A673 (cell line): ENCODE data around the gene TCF7L1. TPM values are rescaled to one million over a fixed set of nuclear protein-coding genes. Genes with fewer than 3 reads are reported as not detected.

Experiments
- BruUV-seq: library from RNA; stranded (reverse); fragments of 400-500 nt; replicated peaks from 2 replicates; lab custom pipeline; 2021; lab: Mats Ljungman, UMichigan
- CTCF ChIA-PET: fragments of 300-600 bp; sonication (Branson Sonifier 250); formaldehyde crosslinking; loops from one replicate; lab custom pipeline; 2022; ENCODE audit warnings: antibody characterized with exemption; lab: Charles Lee
- POLR2A ChIA-PET: fragments of 300-600 bp; sonication (Branson Sonifier 250); formaldehyde crosslinking; loops from one replicate; lab custom pipeline; 2022; ENCODE audit warnings: antibody characterized with exemption; ENCODE audit not compliant: low non-redundant PET; lab: Charles Lee
- DNase-seq: peaks from one replicate; pipeline ENCODE4 v3.0.0-alpha.2; 2015; ENCODE audit warnings: low spot score
- H3K27ac ChIP-seq: fragments of 200-600 bp; sonication (generic); 2 replicates; pipeline ENCODE4 v1.5.1; 2016; ENCODE audit warnings: mixed run types, low read depth, mild to moderate bottlenecking, mixed read lengths, antibody characterized with exemption, low read length; ENCODE audit not compliant: poor library complexity, severe bottlenecking
- H3K27me3 ChIP-seq: fragments of 200-600 bp; sonication (generic); replicated peaks from 2 replicates; pipeline ENCODE4 v1.6.1; 2017; ENCODE audit warnings: mixed run types, low read depth, mild to moderate bottlenecking, mixed read lengths, antibody characterized with exemption, low read length; ENCODE audit not compliant: insufficient read depth, poor library complexity
- H3K36me3 ChIP-seq: fragments of 200-600 bp; sonication (generic); 2 replicates; pipeline ENCODE4 v1.6.1; 2016; ENCODE audit warnings: mixed run types, mild to moderate bottlenecking, mixed read lengths, antibody characterized with exemption, low read length; ENCODE audit not compliant: insufficient read depth, poor library complexity, severe bottlenecking
- H3K4me1 ChIP-seq: fragments of 200-600 bp; sonication (generic); 2 replicates; pipeline ENCODE4 v1.6.1; 2017; ENCODE audit warnings: mixed run types, mild to moderate bottlenecking, mixed read lengths, antibody characterized with exemption, low read length; ENCODE audit not compliant: insufficient read depth, poor library complexity, severe bottlenecking
- H3K4me3 ChIP-seq: fragments of 200-600 bp; sonication (generic); 2 replicates; pipeline ENCODE4 v1.5.1; 2016; ENCODE audit warnings: low read depth, mixed run types, mild to moderate bottlenecking, mixed read lengths, low read length; ENCODE audit not compliant: poor library complexity, severe bottlenecking
- H3K9me3 ChIP-seq: fragments of 200-600 bp; sonication (generic); 2 replicates; pipeline ENCODE4 v1.6.1; 2016; ENCODE audit warnings: mixed run types, low read depth, mild to moderate bottlenecking, mixed read lengths, antibody characterized with exemption, low read length; ENCODE audit not compliant: poor library complexity, severe bottlenecking
- EZH2 ChIP-seq: fragments of 200-600 bp; sonication (generic); IDR thresholded peaks from 2 replicates; pipeline ENCODE4 v1.6.1; 2017; ENCODE audit warnings: borderline replicate concordance, low read depth, mild to moderate bottlenecking, mixed read lengths, antibody characterized with exemption, low read length; ENCODE audit not compliant: poor library complexity, severe bottlenecking
- intact Hi-C: fragments of 100-400 bp; cut with micrococcal nuclease; formaldehyde crosslinking; loops from one replicate; pipeline ENCODE4 v1.10.0; 2022; ENCODE audit not compliant: unreplicated experiment
- total RNA-seq: library from RNA; stranded (reverse); gene quantifications from 2 replicates; pipeline ENCODE4 v1.2.3, GENCODE V29; 2021
- TF ChIP-seq, protein P1 (sequence below): fragments of 300-800, 200-600 bp; sonication (generic); conservative IDR thresholded peaks from 2 replicates; pipeline ENCODE4 v1.5.1; 2017; ENCODE audit warnings: low read depth, mild to moderate bottlenecking, antibody characterized with exemption, low read length, moderate library complexity, mixed read lengths

The TCF7L1 gene
- total RNA-seq, 1 experiment from 2014 or later = 21.9 TPM

- DNase-seq = no peak
- no TSS peak for BruUV-seq
- ChIA-PET CTCF (no interaction called here), POLR2A (interaction anchor here (0.6 kb wide), 1 partner anchor 15 kb away, joined by 3 read pairs; no protein-coding TSS in a partner anchor)
- TF ChIP-seq, protein P1, sequence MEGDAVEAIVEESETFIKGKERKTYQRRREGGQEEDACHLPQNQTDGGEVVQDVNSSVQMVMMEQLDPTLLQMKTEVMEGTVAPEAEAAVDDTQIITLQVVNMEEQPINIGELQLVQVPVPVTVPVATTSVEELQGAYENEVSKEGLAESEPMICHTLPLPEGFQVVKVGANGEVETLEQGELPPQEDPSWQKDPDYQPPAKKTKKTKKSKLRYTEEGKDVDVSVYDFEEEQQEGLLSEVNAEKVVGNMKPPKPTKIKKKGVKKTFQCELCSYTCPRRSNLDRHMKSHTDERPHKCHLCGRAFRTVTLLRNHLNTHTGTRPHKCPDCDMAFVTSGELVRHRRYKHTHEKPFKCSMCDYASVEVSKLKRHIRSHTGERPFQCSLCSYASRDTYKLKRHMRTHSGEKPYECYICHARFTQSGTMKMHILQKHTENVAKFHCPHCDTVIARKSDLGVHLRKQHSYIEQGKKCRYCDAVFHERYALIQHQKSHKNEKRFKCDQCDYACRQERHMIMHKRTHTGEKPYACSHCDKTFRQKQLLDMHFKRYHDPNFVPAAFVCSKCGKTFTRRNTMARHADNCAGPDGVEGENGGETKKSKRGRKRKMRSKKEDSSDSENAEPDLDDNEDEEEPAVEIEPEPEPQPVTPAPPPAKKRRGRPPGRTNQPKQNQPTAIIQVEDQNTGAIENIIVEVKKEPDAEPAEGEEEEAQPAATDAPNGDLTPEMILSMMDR = no peak
- intact Hi-C loops = no loop called here
- H3K9me3 ChIP-seq = no peaks in the 10 kb centered on the region
- no peak overlapping the region for H3K4me3 ChIP-seq
- no peaks in the 10 kb centered on the region for H3K27me3 ChIP-seq
- no peaks in the 10 kb centered on the region for H3K4me1 ChIP-seq
- H3K36me3 ChIP-seq = peaks cover 3% of the 10 kb centered on the region
- H3K27ac ChIP-seq = no peak overlapping the region
These were observed 175.8 kb downstream of the TCF7L1 start for GRCh38 chr2:85308896-85309555.

DNA sequence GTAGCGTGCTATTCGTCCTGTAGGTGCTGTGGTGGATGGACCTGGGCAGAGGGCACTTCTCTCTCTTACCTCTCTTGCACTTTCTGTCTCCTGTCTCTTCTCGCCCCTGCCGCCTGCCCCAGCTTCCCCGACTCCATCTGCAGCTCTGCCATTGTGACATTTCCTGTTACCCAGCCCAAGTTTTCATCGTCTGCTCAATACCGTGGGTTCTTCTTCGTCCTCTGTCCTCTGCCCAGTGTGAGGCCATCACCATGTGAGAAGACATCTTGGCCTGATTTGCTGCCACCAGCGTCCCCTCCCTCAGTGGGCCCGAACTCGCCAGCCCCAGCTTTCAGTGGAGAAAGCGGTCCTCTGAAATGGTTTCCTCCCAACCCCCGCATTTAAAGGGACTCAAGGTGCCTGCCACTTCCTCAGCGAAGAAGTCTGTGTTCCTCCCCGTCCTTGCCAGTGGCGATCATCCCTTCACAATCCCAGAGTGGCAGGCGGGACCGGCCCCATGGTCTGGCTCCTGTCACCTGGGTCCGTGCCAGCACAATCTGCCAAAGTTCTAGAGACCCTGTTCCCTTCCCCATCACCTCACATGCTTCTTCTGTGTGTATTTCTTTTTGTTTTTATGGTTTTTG lies 176.6 kb downstream of the TCF7L1 start:
- TF ChIP-seq, protein P1 = no peak
- TF ChIP-seq EZH2 = no peak
- Histone ChIP-seq H3K27me3 (no peaks in the 10 kb centered on the region), H3K4me3 (no peak overlapping the region), H3K4me1 (no peaks in the 10 kb centered on the region), H3K9me3 (no peaks in the 10 kb centered on the region), H3K36me3 (peaks cover 3% of the 10 kb centered on the region), H3K27ac (no peak overlapping the region)
- TSS peak; percentile 82 for BruUV-seq
- ChIA-PET CTCF (no interaction called here), POLR2A (interaction anchor here (0.6 kb wide), 1 partner anchor 14 kb away, joined by 3 read pairs; no protein-coding TSS in a partner anchor)
- DNase-seq = no peak
- intact Hi-C loops = no loop called here

GRCh38 chr2:85310330-85310729 lies 177.1 kb downstream of the TCF7L1 start:
- H3K4me3 ChIP-seq = no peak overlapping the region
- H3K27ac ChIP-seq = no peak overlapping the region
- no TSS peak for BruUV-seq
- POLR2A ChIA-PET = interaction anchor here (0.6 kb wide), 1 partner anchor 8 kb away, joined by 10 read pairs; no protein-coding TSS in a partner anchor
- no peak for DNase-seq
- intact Hi-C loops = no loop called here
- H3K27me3 ChIP-seq = no peaks in the 10 kb centered on the region
- H3K9me3 ChIP-seq = no peaks in the 10 kb centered on the region
- H3K4me1 ChIP-seq = no peaks in the 10 kb centered on the region
- no peak for TF ChIP-seq EZH2
- TF ChIP-seq, protein P1 = no peak
- H3K36me3 ChIP-seq = peaks cover 3% of the 10 kb centered on the region
- CTCF ChIA-PET = no interaction called here
